BJ (cell line): ENCODE results near the gene LINC01488. TPM values are rescaled to one million over a fixed set of nuclear protein-coding genes. Genes with fewer than 3 reads are reported as not detected.
A peak's percentile ranks its signal among the peaks of the same experiment; 100 is the strongest.

Experiments used
- CTCF ChIA-PET: fragments of 350-600 bp; formaldehyde crosslinking; extraction: SDS; loops from one replicate; lab custom pipeline; 2021; ENCODE audit warnings: antibody characterized with exemption, inconsistent platforms; lab: Yijun Ruan, JAX
- POLR2A ChIA-PET: fragments of 300-600 bp; sonication (Branson Sonifier 250); formaldehyde crosslinking; extraction: SDS; loops from one replicate; lab custom pipeline; 2021; ENCODE audit warnings: antibody characterized with exemption; lab: Charles Lee
- DNase-seq: peaks from one replicate; pipeline ENCODE4 v3.0.0-alpha.2; 2011; ENCODE audit warnings: low read depth
- H3K27me3 ChIP-seq: 2 replicates; pipeline ENCODE4 v1.6.0; 2011; ENCODE audit warnings: low read length; ENCODE audit not compliant: control insufficient read depth, insufficient read depth
- H3K36me3 ChIP-seq: 2 replicates; pipeline ENCODE4 v1.5.1; 2011; ENCODE audit warnings: low read length; ENCODE audit not compliant: control insufficient read depth, insufficient read depth
- H3K4me3 ChIP-seq: 2 replicates; pipeline ENCODE4 v1.5.1; 2011; ENCODE audit warnings: low read depth, mild to moderate bottlenecking, control low read depth, low read length
- polyA plus RNA-seq: library from polyadenylated mRNA; depleted of rRNA; stranded (reverse); fragments of >200 nt; gene quantifications from 2 replicates; pipeline ENCODE4 v1.2.3, GENCODE V29; 2011
- TF ChIP-seq, protein P1 (sequence below): IDR thresholded peaks from 2 replicates; pipeline ENCODE4 v1.5.1; 2011; ENCODE audit warnings: low read depth, mild to moderate bottlenecking, control low read depth, inconsistent platforms, low read length, moderate library complexity; ENCODE audit not compliant: insufficient read depth

LINC01488 gene
- polyA plus RNA-seq, 1 experiment: not detected

DNA sequence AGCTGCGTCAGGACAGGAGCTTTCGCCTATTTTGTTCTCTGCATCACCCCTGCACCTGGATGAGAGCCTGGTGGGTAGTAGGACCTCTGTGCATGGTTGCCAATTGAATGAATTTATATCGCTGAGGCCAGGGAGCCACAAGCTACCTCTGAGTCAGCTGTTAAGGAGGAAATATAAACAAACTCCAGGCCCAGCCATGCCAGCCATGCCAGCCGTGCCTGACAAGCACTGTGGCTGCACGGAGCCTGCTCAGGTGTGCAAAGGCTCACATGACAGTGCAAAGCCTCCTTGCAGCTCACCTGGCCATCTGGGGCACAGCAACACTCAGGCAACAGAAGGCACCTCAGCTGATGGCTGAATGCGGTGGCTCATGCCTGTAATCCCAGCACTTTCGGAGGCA, 33.7 kb upstream of the LINC01488 start:
- no peak for DNase-seq
- CTCF ChIA-PET: interaction anchor here (0.7 to 2.3 kb wide), 4 partner anchors 8 to 197 kb away, joined by 3 to 9 read pairs (median 8); no protein-coding TSS in a partner anchor
- POLR2A ChIA-PET: no interaction called here
- TF ChIP-seq, protein P1, sequence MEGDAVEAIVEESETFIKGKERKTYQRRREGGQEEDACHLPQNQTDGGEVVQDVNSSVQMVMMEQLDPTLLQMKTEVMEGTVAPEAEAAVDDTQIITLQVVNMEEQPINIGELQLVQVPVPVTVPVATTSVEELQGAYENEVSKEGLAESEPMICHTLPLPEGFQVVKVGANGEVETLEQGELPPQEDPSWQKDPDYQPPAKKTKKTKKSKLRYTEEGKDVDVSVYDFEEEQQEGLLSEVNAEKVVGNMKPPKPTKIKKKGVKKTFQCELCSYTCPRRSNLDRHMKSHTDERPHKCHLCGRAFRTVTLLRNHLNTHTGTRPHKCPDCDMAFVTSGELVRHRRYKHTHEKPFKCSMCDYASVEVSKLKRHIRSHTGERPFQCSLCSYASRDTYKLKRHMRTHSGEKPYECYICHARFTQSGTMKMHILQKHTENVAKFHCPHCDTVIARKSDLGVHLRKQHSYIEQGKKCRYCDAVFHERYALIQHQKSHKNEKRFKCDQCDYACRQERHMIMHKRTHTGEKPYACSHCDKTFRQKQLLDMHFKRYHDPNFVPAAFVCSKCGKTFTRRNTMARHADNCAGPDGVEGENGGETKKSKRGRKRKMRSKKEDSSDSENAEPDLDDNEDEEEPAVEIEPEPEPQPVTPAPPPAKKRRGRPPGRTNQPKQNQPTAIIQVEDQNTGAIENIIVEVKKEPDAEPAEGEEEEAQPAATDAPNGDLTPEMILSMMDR: no peak
- Histone ChIP-seq H3K27me3 (no peaks in the 10 kb centered on the region), H3K36me3 (no peaks in the 10 kb centered on the region), H3K4me3 (no peak overlapping the region)

DNA sequence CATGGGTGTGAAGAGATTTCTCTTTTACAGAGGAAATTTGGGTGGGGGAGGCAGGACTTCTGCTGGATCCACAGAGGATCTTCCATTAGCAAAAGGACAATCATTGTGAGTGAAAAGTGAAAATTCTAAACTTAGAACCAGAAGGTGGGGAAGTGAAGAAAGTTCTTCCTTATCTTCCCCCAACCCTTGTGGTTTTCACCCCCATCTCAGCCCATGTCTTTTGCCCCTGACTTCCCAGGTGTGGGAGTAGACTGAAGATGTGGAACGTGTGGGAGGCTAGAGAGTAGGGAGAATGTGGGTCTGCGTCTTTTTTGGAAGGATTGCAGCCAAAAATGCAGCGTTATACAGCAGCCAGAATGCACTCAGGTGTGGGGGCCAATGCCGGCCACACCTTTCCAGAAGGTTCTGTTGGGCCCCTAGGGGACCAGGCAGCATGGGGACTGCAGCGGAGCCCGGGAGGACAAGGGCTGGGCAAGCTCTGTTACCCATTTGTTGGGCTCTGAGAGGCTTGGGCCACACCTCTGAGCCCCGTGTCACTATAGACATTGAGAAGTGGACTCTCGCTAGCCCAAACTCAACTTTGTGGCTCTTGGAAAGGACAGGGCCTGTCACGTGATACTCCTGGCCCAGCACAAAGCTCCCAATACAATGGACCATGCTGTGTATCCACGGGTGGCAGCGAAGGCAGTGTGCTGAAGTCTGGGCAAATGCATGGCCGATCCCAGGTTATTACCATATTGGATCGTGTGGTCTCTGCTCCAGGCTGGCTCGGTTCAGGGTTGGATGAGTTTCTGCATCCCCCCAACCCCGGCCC, 32.8 kb upstream of the LINC01488 start:
- ChIA-PET CTCF (interaction anchor here (0.7 to 2.3 kb wide), 2 partner anchors 12 to 196 kb away, joined by 3 to 9 read pairs; no protein-coding TSS in a partner anchor), POLR2A (no interaction called here)
- no peaks in the 10 kb centered on the region for H3K27me3 ChIP-seq
- H3K4me3 ChIP-seq: no peak overlapping the region
- H3K36me3 ChIP-seq: no peaks in the 10 kb centered on the region
- TF ChIP-seq, protein P1: no peak
- no peak for DNase-seq

DNA sequence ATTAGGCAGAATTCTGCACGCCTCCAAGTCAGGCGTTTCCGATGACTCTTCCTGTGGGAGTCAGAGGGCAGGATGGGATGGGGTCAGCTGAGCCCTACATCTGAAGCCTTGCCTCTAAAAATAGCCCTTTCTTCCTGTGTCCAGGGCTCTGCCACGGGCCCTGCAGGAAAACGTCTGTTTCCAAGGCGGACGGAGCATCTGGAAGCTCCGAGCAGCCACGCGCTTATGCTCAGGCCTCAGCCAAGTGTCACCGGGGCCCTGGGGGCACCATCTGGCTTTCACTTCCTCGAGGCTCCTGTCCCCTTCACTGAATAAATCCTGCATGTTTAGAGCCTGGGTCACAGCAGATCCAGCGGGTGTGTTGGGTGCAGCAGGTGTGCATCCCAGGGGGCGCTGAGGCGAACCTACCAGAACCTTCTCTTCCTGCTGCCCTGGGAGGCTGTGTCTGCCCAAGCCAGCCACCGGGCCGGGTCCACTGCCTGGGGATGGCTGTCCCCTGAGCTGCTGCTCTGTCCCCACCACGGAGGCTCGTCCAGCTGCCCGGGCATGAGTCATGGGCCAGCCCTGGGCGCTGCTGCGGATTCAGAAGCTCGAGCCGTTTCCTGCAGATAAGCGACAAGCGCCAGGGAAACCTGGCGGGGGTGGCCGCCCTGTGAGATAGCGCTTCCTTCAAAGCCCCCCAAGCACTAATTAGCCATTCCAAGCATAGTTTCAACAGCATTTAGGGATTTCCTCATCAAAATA, 32.0 kb upstream of the LINC01488 start:
- TF ChIP-seq, protein P1: peak; percentile 36
- Histone ChIP-seq H3K27me3 (no peaks in the 10 kb centered on the region), H3K4me3 (no peak overlapping the region), H3K36me3 (no peaks in the 10 kb centered on the region)
- DNase-seq: no peak
- CTCF ChIA-PET: interaction anchor here (2.3 kb wide), 1 partner anchor 195 kb away, joined by 9 read pairs; no protein-coding TSS in a partner anchor
- POLR2A ChIA-PET: interaction anchor here (0.6 kb wide), 1 partner anchor 203 kb away, joined by 3 read pairs; no protein-coding TSS in a partner anchor

DNA sequence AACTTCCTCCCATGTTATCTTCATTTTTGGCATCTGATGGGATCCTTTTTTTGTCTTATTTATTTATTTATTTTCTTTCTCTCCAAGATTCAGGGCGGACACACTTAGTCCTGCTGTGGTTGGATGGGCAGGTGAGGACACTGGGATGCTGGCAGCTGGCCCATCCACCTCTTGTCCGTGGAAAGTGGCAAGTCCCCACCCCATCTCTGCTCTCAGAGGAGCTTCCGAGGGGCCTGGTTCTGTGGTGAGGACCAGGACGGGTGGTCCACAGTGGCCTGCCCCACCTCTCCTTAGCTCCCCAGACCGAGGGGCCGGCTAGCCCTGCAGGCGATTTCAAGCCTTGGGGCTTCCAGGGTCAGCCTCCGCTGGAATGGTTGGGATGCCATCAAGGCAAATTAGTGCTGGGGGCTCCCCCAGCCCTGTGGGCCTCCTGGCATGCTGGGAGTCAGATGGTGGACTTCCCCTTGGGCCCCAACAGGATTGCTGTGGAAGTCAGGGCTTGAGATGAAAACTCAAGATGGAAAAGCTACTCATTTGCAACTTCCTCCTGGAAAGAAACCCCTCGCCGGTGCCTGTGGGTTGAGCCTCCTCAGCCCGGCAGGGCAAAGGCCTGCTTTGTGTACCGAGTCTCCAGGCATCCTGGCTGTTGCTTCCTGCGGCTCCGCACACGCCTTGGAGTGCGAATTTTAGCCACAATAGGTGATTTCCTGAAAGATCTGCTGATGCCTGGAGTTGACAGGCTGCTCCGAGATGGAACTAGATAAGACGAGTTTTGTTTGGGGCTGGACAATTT, 31.2 kb upstream of the LINC01488 start:
- ChIA-PET CTCF (no interaction called here), POLR2A (no interaction called here)
- H3K4me3 ChIP-seq: no peak overlapping the region
- TF ChIP-seq, protein P1: no peak
- H3K36me3 ChIP-seq: no peaks in the 10 kb centered on the region
- no peak for DNase-seq
- no peaks in the 10 kb centered on the region for H3K27me3 ChIP-seq
